Measurements from ENCODE around the gene SLC24A3. TPM values are rescaled to one million over a fixed set of nuclear protein-coding genes. Genes with fewer than 3 reads are reported as not detected.

The SLC24A3 gene
- polyA plus RNA-seq, 1 experiment, result 1.7 TPM

- ChIA-PET CTCF (no interaction called here), POLR2A (no interaction called here)
- no peak for DNase-seq (ENCODE audit: low read depth)
- no peaks in the 10 kb centered on the region for H3K36me3 ChIP-seq (ENCODE audit: control insufficient read depth, insufficient read depth, low read length)
- no peaks in the 10 kb centered on the region for H3K27me3 ChIP-seq (ENCODE audit: control insufficient read depth, insufficient read depth, low read length)
- no peak overlapping the region for H3K4me3 ChIP-seq (ENCODE audit: low read depth, low read length)
- no peak for TF ChIP-seq CTCF (IDR thresholded peaks at IDR 0.05; ENCODE audit: insufficient read depth, low read depth, low read length)
These were observed 135.6 kb downstream of the SLC24A3 start for GRCh38 chr20:19347943-19348456.

GRCh38 chr20:19348582-19348981 is 136.1 kb downstream of the SLC24A3 start:
- TF ChIP-seq CTCF (IDR thresholded peaks at IDR 0.05; ENCODE audit: insufficient read depth, low read depth, low read length), result no peak
- H3K27me3 ChIP-seq (ENCODE audit: control insufficient read depth, insufficient read depth, low read length), result no peaks in the 10 kb centered on the region
- H3K36me3 ChIP-seq (ENCODE audit: control insufficient read depth, insufficient read depth, low read length), result no peaks in the 10 kb centered on the region
- ChIA-PET POLR2A (no interaction called here), CTCF (no interaction called here)
- no peak for DNase-seq (ENCODE audit: low read depth)
- no peak overlapping the region for H3K4me3 ChIP-seq (ENCODE audit: low read depth, low read length)

- Histone ChIP-seq H3K4me3 (ENCODE audit: low read depth, low read length) (no peak overlapping the region), H3K27me3 (ENCODE audit: control insufficient read depth, insufficient read depth, low read length) (no peaks in the 10 kb centered on the region), H3K36me3 (ENCODE audit: control insufficient read depth, insufficient read depth, low read length) (no peaks in the 10 kb centered on the region)
- ChIA-PET CTCF (interaction anchor here (1.4 kb wide), 1 partner anchor 70 kb away, joined by 4 read pairs; no protein-coding TSS in a partner anchor), POLR2A (no interaction called here)
- TF ChIP-seq CTCF (IDR thresholded peaks at IDR 0.05; ENCODE audit: insufficient read depth, low read depth, low read length), result no peak
- DNase-seq (ENCODE audit: low read depth), result no peak
These were observed 137.4 kb downstream of the SLC24A3 start for GRCh38 chr20:19349879-19350278.

GRCh38 chr20:19351542-19351941 is 139.1 kb downstream of the SLC24A3 start:
- no peak for TF ChIP-seq CTCF (IDR thresholded peaks at IDR 0.05; ENCODE audit: insufficient read depth, low read depth, low read length)
- POLR2A ChIA-PET, result no interaction called here
- Histone ChIP-seq H3K4me3 (ENCODE audit: low read depth, low read length) (no peak overlapping the region), H3K36me3 (ENCODE audit: control insufficient read depth, insufficient read depth, low read length) (no peaks in the 10 kb centered on the region), H3K27me3 (ENCODE audit: control insufficient read depth, insufficient read depth, low read length) (no peaks in the 10 kb centered on the region)
- DNase-seq (ENCODE audit: low read depth), result no peak
- CTCF ChIA-PET, result interaction anchor here (0.9 kb wide), 1 partner anchor 232 kb away, joined by 4 read pairs; no protein-coding TSS in a partner anchor

- Histone ChIP-seq H3K4me3 (ENCODE audit: low read depth, low read length) (no peak overlapping the region), H3K36me3 (ENCODE audit: control insufficient read depth, insufficient read depth, low read length) (no peaks in the 10 kb centered on the region), H3K27me3 (ENCODE audit: control insufficient read depth, insufficient read depth, low read length) (no peaks in the 10 kb centered on the region)
- TF ChIP-seq CTCF (IDR thresholded peaks at IDR 0.05; ENCODE audit: insufficient read depth, low read depth, low read length), result no peak
- ChIA-PET CTCF (no interaction called here), POLR2A (interaction anchor here (0.5 kb wide), 1 partner anchor 19 kb away, joined by 3 read pairs; no protein-coding TSS in a partner anchor)
- DNase-seq (ENCODE audit: low read depth), result no peak
These were observed 142.5 kb downstream of the SLC24A3 start for GRCh38 chr20:19354950-19355349.

All from BJ (cell line).